K562 (cell line): ENCODE data around the gene LRRC61. TPM values are rescaled to one million over a fixed set of nuclear protein-coding genes. Genes with fewer than 3 reads are reported as not detected.

Experiments
- ATAC-seq: fragments of 200-7000 bp; cut with Tn5 transposase; 3 replicates; pipeline ENCODE4 v1.9.1; 2020; ENCODE audit warnings: moderate library complexity
- BruUV-seq: library from RNA; stranded (reverse); fragments of 400-500 nt; replicated peaks from 2 replicates; lab custom pipeline; 2021; lab: Mats Ljungman, UMichigan
- CTCF ChIA-PET: fragments of 300-600 bp; formaldehyde crosslinking; extraction: SDS; loops from one replicate; lab custom pipeline; 2021; ENCODE audit warnings: low intra/inter-chr PET ratio; lab: Yijun Ruan, JAX
- POLR2A ChIA-PET: fragments of 300-600, 350-650 bp; sonication (Branson Sonifier 250); formaldehyde crosslinking; extraction: SDS; loops from one replicate; lab custom pipeline; 2021; ENCODE audit warnings: antibody characterized with exemption, inconsistent platforms; lab: Yijun Ruan, JAX
- DNase-seq, 4 experiments: peaks; one replicate each; pipeline versions ENCODE4 v3.0.0 to v3.0.0-alpha.2; 2011 to 2018; ENCODE audit warnings: low spot score in 3 of 4, mixed read lengths in 3 of 4; ENCODE audit errors: extremely low read depth in 1 of 4
- FAIRE-seq: peaks from 2 replicates; lab custom pipeline; 2011; peaks lifted over from hg19 to GRCh38; lab: Jason Lieb, UNC
- H2AFZ ChIP-seq: 2 replicates; pipeline ENCODE4 v1.6.0; 2011; ENCODE audit warnings: low read depth, low read length, control low read depth, inconsistent platforms
- H3K27ac ChIP-seq: fragments of 200-600 bp; 3 replicates; pipeline ENCODE4 v1.8.0; 2011; ENCODE audit warnings: low read depth, mild to moderate bottlenecking, control low read depth, inconsistent platforms, low read length, moderate library complexity, mixed read lengths; ENCODE audit errors: extremely low read depth
- H3K27me3 ChIP-seq, 2 experiments: fragments of 300-600 bp in 1 of 2; 2 replicates in 1 of 2; 3 replicates in 1 of 2; pipeline versions ENCODE4 v1.6.0 to v1.8.0; 2011; ENCODE audit warnings: inconsistent platforms in 2 of 2, low read length in 2 of 2, mild to moderate bottlenecking in 1 of 2, mixed read lengths in 1 of 2, moderate library complexity in 1 of 2; ENCODE audit not compliant: control insufficient read depth in 2 of 2, insufficient read depth in 2 of 2
- H3K36me3 ChIP-seq: fragments of 300-600 bp; 3 replicates; pipeline ENCODE4 v1.8.0; 2011; ENCODE audit warnings: mild to moderate bottlenecking, low read length, inconsistent platforms; ENCODE audit not compliant: control insufficient read depth, insufficient read depth
- H3K4me1 ChIP-seq, 2 experiments: fragments of 200-600 bp in 1 of 2; replicated peaks in 1 of 2; 2 replicates in 1 of 2; 3 replicates in 1 of 2; pipeline versions ENCODE4 v1.5.1 to v1.8.0; 2011; ENCODE audit warnings: inconsistent platforms in 2 of 2, low read length in 2 of 2, mild to moderate bottlenecking in 1 of 2, mixed read lengths in 1 of 2, moderate library complexity in 1 of 2; ENCODE audit not compliant: control insufficient read depth in 2 of 2, insufficient read depth in 2 of 2
- H3K4me2 ChIP-seq: 2 replicates; pipeline ENCODE4 v1.6.1; 2011; ENCODE audit warnings: low read length, control low read depth, inconsistent platforms, mixed read lengths; ENCODE audit not compliant: insufficient read depth
- H3K4me3 ChIP-seq: fragments of 200-600 bp; sonication (generic), shearing (Covaris generic); 2 replicates; pipeline ENCODE4 v1.5.1; 2016; ENCODE audit warnings: control low read depth, inconsistent platforms
- H3K79me2 ChIP-seq: fragments of 200-600 bp; 3 replicates; pipeline ENCODE4 v1.8.0; 2011; ENCODE audit warnings: low read length, inconsistent platforms; ENCODE audit not compliant: control insufficient read depth, insufficient read depth
- H3K9ac ChIP-seq, 2 experiments: 2 replicates each; pipeline versions ENCODE4 v1.6.0 to v1.6.1; 2011; ENCODE audit warnings: low read depth in 2 of 2, low read length in 2 of 2, control low read depth in 1 of 2, inconsistent platforms in 1 of 2, mild to moderate bottlenecking in 1 of 2, mixed read lengths in 1 of 2; ENCODE audit not compliant: insufficient read depth in 1 of 2
- H3K9me1 ChIP-seq: one replicate; pipeline ENCODE4 v1.6.0; 2011; ENCODE audit warnings: inconsistent platforms, mild to moderate bottlenecking, low read length, moderate library complexity; ENCODE audit not compliant: control insufficient read depth, insufficient read depth
- H3K9me3 ChIP-seq: replicated peaks from 2 replicates; pipeline ENCODE4 v1.5.1; 2011; ENCODE audit warnings: low read depth, low read length, inconsistent platforms; ENCODE audit not compliant: control insufficient read depth, insufficient read depth
- H4K20me1 ChIP-seq: replicated peaks from 2 replicates; pipeline ENCODE4 v1.6.1; 2011; ENCODE audit warnings: low read length, inconsistent platforms, mixed read lengths; ENCODE audit not compliant: control insufficient read depth, insufficient read depth
- TFAM ChIP-seq: fragments of 250-450 bp; sonication (Bioruptor Pico); conservative IDR thresholded peaks from 2 replicates; pipeline ENCODE4 v1.5.0; 2021; ENCODE audit warnings: mild to moderate bottlenecking, moderate library complexity
- ZFX ChIP-seq: sonication (generic); formaldehyde crosslinking; IDR thresholded peaks from 2 replicates; pipeline ENCODE4 v1.8.0; 2022; ENCODE audit warnings: mild to moderate bottlenecking, missing genetic modification reagents, moderate library complexity
- ZNF318 ChIP-seq, 2 experiments: fragments of 450-650 bp; IDR thresholded peaks; 2 replicates each; pipeline ENCODE4 v1.6.1; 2016; ENCODE audit warnings: mild to moderate bottlenecking in 2 of 2, borderline replicate concordance in 1 of 2, low read depth in 1 of 2, moderate library complexity in 1 of 2
- ZNF778 ChIP-seq: fragments of 450-650 bp; formaldehyde crosslinking; IDR thresholded peaks from 2 replicates; pipeline ENCODE4 v1.4.0; 2020; ENCODE audit warnings: mild to moderate bottlenecking, moderate library complexity
- WGBS: fragments of 100-300 bp; shearing (Covaris generic); methylation state at CpG from one replicate; pipeline ENCODE4 v1.1.6; 2016; ENCODE audit warnings: low coverage, mixed read lengths; ENCODE audit not compliant: insufficient coverage; ENCODE audit errors: missing lambda C conversion rate; 5-methylcytosine and 5-hydroxymethylcytosine counted together
- in situ Hi-C: fragments of 300-500 bp; cut with MboI; formaldehyde crosslinking; loops from 4 replicates; pipeline ENCODE4 v1.15.0; 2018; ENCODE audit warnings: inconsistent platforms, mixed read lengths
- intact Hi-C: fragments of 100-400 bp; cut with micrococcal nuclease; formaldehyde crosslinking; loops from 2 replicates; pipeline ENCODE4 v1.14.2; 2022
- polyA plus RNA-seq, 8 experiments: library from polyadenylated mRNA; depleted of rRNA in 4 of 8; stranded (reverse) in 5 of 8; unstranded in 3 of 8; fragments of >200 nt; fragmentation: Nextera tagmentation in 2 of 8; fragmentation: Illumina TruSeq in 1 of 8; extraction: Ambion mirVana in 2 of 8; extraction: Trizol in 1 of 8; gene quantifications; 2 replicates each; pipeline versions ENCODE4 v1.2.1 to v1.2.3, GENCODE V29; 2011 to 2014; ENCODE audit warnings: inconsistent platforms in 1 of 8, missing spikeins in 1 of 8
- total RNA-seq, 7 experiments: library from RNA; depleted of rRNA in 6 of 7; stranded (reverse); fragments of >200 nt in 6 of 7; fragmentation: Illumina TruSeq in 2 of 7; extraction: Trizol in 2 of 7; gene quantifications; 2 replicates each; pipeline versions ENCODE4 v1.2.1 to v1.2.3, GENCODE V29; 2011 to 2021; ENCODE audit warnings: low replicate concordance in 1 of 7

The LRRC61 gene
- total and polyA plus RNA-seq, 9 of the 15 experiments (the other 6 are each of a cell fraction or from before 2014, with no cell fraction given), result 1.3 to 55.2 (median 35.2) TPM

- H3K9ac ChIP-seq, result no peak overlapping the region
Measured at GRCh38 chr7:150377196-150377595, 54.0 kb downstream of the LRRC61 start.

GRCh38 chr7:150377635-150378034 is 54.5 kb downstream of the LRRC61 start:
- Histone ChIP-seq H2AFZ (no peak overlapping the region), H3K27ac (no peak overlapping the region), H3K4me2 (no peak overlapping the region), H3K4me1 (peaks cover 44 to 57% of the 10 kb centered on the region in 2 experiments), H4K20me1 (peaks cover 12% of the 10 kb centered on the region), H3K27me3 (no peaks in the 10 kb centered on the region), H3K4me3 (no peak overlapping the region), H3K36me3 (peaks cover 29% of the 10 kb centered on the region; the same call in 2 of the 3 replicates), H3K9ac (no peak overlapping the region), H3K9me3 (no peaks in the 10 kb centered on the region), H3K79me2 (peaks cover 61% of the 10 kb centered on the region), H3K9me1 (peaks cover 5% of the 10 kb centered on the region)
- WGBS, result 49% methylated on average over 4 of the region's 4 CpGs
- DNase-seq (no peak), FAIRE-seq (no peak), ATAC-seq (no peak)
- POLR2A ChIA-PET, result interaction anchor here (0.7 to 2.1 kb wide), 7 partner anchors 8 to 617 kb away, joined by 4 to 30 read pairs (median 6); partner anchors contain the start of gene REPIN1
- no TSS peak for BruUV-seq
- intact Hi-C loops, result loop anchor here (2.0 kb wide), 3 partner anchors 21 to 663 kb away; a partner anchor contains a TSS
- in situ Hi-C loops, result no loop called here
- CTCF ChIA-PET, result no interaction called here
- no peak for TF ChIP-seq ZNF318 (IDR thresholded peaks at IDR 0.05; ENCODE audit: borderline replicate concordance in 1 of 2, low read depth in 1 of 2)

More at GRCh38 chr7:150377196-150377595, 54.0 kb downstream of the LRRC61 start:
- peaks cover 44 to 57% of the 10 kb centered on the region in 2 experiments for H3K4me1 ChIP-seq
- H2AFZ ChIP-seq, result no peak overlapping the region
- peaks cover 5% of the 10 kb centered on the region for H3K9me1 ChIP-seq
- in situ Hi-C loops (no loop called here), intact Hi-C loops (no loop called here)
- H3K36me3 ChIP-seq, result peaks cover 33% of the 10 kb centered on the region; the same call in 2 of the 3 replicates
- H3K27ac ChIP-seq, result no peak overlapping the region
- ChIA-PET CTCF (no interaction called here), POLR2A (interaction anchor here (0.7 to 2.1 kb wide), 6 partner anchors 8 to 617 kb away, joined by 3 to 30 read pairs (median 5); partner anchors contain the start of gene REPIN1)
- WGBS, result 41% methylated on average over 3 of the region's 3 CpGs
- H3K79me2 ChIP-seq, result peaks cover 60% of the 10 kb centered on the region
- BruUV-seq, result no TSS peak
- no peak for FAIRE-seq
- peaks cover 8% of the 10 kb centered on the region for H4K20me1 ChIP-seq
- TF ChIP-seq TFAM (CRISPR knock-in tag) (no peak), ZNF778 (CRISPR knock-in tag) (no peak), ZFX (CRISPR knock-in tag) (0 out of 2 replicates have a peak, but pooled peaks have one; percentile 33)
- H3K4me3 ChIP-seq, result no peak overlapping the region
- no peaks in the 10 kb centered on the region for H3K27me3 ChIP-seq
- no peak overlapping the region for H3K4me2 ChIP-seq
- ATAC-seq, result no peak
- no peaks in the 10 kb centered on the region for H3K9me3 ChIP-seq
- DNase-seq, result no peak
